Liver (tissue), 2 donors: Measurements from ENCODE around the gene PLD3.

Experiments used
- FOXA1 ChIP-seq: IDR thresholded peaks from 2 replicates; pipeline ENCODE4 v1.6.1; 2016; ENCODE audit warnings: antibody characterized with exemption
- TF ChIP-seq, protein P1 (sequence below): fragments of 150-350 bp; IDR thresholded peaks from 2 replicates; pipeline ENCODE4 v1.5.1; 2017; ENCODE audit warnings: improper control_type of control experiment, low read depth, low read length; ENCODE audit not compliant: missing input control
- TF ChIP-seq, protein P2 (sequence below): IDR thresholded peaks from 2 replicates; pipeline ENCODE4 v1.6.1; 2016; ENCODE audit warnings: antibody characterized with exemption
- donor health status: healthy.

DNA sequence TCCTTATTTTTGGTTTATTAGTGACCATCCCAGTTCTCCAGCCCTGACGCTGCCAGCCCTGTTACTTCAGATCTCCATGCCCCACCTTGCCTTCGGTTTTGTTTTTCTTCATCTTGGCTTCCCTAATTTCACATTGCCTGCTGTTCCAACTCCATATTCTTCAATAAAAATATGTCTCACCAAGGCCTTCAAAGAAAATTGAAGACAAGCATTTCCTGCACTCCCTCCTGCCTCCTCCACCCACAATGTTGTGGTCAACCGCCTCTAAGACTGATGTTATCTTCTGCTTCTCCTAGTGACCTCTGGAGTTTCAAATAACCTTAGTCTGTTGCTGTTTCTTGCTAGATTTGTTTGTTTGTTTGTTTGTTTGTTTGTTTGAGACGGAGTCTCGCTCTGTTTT is 14.6 kb downstream of the PLD3 start:
- TF ChIP-seq, protein P1, sequence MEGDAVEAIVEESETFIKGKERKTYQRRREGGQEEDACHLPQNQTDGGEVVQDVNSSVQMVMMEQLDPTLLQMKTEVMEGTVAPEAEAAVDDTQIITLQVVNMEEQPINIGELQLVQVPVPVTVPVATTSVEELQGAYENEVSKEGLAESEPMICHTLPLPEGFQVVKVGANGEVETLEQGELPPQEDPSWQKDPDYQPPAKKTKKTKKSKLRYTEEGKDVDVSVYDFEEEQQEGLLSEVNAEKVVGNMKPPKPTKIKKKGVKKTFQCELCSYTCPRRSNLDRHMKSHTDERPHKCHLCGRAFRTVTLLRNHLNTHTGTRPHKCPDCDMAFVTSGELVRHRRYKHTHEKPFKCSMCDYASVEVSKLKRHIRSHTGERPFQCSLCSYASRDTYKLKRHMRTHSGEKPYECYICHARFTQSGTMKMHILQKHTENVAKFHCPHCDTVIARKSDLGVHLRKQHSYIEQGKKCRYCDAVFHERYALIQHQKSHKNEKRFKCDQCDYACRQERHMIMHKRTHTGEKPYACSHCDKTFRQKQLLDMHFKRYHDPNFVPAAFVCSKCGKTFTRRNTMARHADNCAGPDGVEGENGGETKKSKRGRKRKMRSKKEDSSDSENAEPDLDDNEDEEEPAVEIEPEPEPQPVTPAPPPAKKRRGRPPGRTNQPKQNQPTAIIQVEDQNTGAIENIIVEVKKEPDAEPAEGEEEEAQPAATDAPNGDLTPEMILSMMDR, result no peak
- no peak for TF ChIP-seq FOXA1
- TF ChIP-seq, protein P2, sequence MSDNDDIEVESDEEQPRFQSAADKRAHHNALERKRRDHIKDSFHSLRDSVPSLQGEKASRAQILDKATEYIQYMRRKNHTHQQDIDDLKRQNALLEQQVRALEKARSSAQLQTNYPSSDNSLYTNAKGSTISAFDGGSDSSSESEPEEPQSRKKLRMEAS, result no peak
